Naive thymus-derived CD8-positive, alpha-beta T cell (primary cell): ENCODE data around the gene TNFAIP8L1. TPM values are rescaled to one million over a fixed set of nuclear protein-coding genes. Genes with fewer than 3 reads are reported as not detected.
A peak's percentile ranks its signal among the peaks of the same experiment; 100 is the strongest.
"Not testable (repeated sequence)": the region's sequence is repeated elsewhere in the genome, so short reads cannot be mapped to it uniquely, and the experiment has no call there.

Experiments
- ATAC-seq, 2 donors: fragments of 150-1000 bp; cut with Tn5 transposase in 1 of 2; sonication (Bioruptor Pico), chemical (Tn5 transposase) in 1 of 2; 1 replicate in 1 of 2; 2 replicates in 1 of 2; pipeline ENCODE4 v1.10.0; 2021; ENCODE audit warnings: mild to moderate bottlenecking in 2 of 2, moderate library complexity in 2 of 2
- POLR2A ChIA-PET: fragments of 350-600 bp; sonication (Branson Sonifier 250); formaldehyde crosslinking; loops from one replicate; lab custom pipeline; 2021; ENCODE audit warnings: antibody characterized with exemption; lab: Charles Lee
- DNase-seq, 10 donors: peaks; one replicate each; pipeline versions ENCODE4 v3.0.0 to v3.0.0-alpha.2; 2020 to 2022
- H3K27ac Mint-ChIP-seq, 10 donors: one replicate each; pipeline ENCODE4 v1.8.0; 2020 to 2022; ENCODE audit warnings: mild to moderate bottlenecking in 10 of 10, mixed read lengths in 10 of 10, moderate library complexity in 4 of 10, inconsistent platforms in 1 of 10
- H3K27me3 Mint-ChIP-seq, 5 donors: one replicate each; pipeline ENCODE4 v1.8.0; 2021 to 2022; ENCODE audit warnings: mixed read lengths in 5 of 5
- H3K36me3 Mint-ChIP-seq, 3 donors: one replicate each; pipeline ENCODE4 v1.8.0; 2020 to 2022; ENCODE audit warnings: mixed read lengths in 3 of 3, mild to moderate bottlenecking in 2 of 3, inconsistent platforms in 1 of 3
- H3K4me1 Mint-ChIP-seq, 4 donors: one replicate each; pipeline ENCODE4 v1.8.0; 2021 to 2022; ENCODE audit warnings: mixed read lengths in 4 of 4
- H3K4me3 Mint-ChIP-seq, 10 donors: one replicate each; pipeline ENCODE4 v1.8.0; 2020 to 2022; ENCODE audit warnings: mild to moderate bottlenecking in 10 of 10, mixed read lengths in 10 of 10, moderate library complexity in 6 of 10, inconsistent platforms in 1 of 10
- H3K9me3 Mint-ChIP-seq, 9 donors: one replicate each; pipeline ENCODE4 v1.8.0; 2020 to 2022; ENCODE audit warnings: mixed read lengths in 9 of 9, mild to moderate bottlenecking in 3 of 9, inconsistent platforms in 1 of 9, moderate library complexity in 1 of 9
- polyA plus RNA-seq, 3 donors: library from polyadenylated mRNA; unstranded; fragments of 300-500 nt; fragmentation: Illumina TruSeq; gene quantifications; one replicate each; pipeline ENCODE4 v1.2.3, GENCODE V29; 2021
- total RNA-seq, 8 experiments: library from RNA in 2 of 8; stranded (reverse) in 2 of 8; gene quantifications; one replicate each; pipeline ENCODE4 v1.2.3 and lab custom pipeline; 2021 to 2026

TNFAIP8L1 gene
- total and polyA plus RNA-seq, 5 experiments from 2014 or later, result 5.6 to 20.7 (median 16.5) TPM

- Mint-ChIP-seq H3K4me1 (peaks cover 3 to 17% (median 14%) of the 10 kb centered on the region in 4 donors), H3K27ac (peak overlapping the region in 1 of 10 donors; percentile 18), H3K9me3 (no peaks in the 10 kb centered on the region), H3K4me3 (no peak overlapping the region), H3K27me3 (no peaks in the 10 kb centered on the region), H3K36me3 (peaks cover 0 to 20% (median 7%) of the 10 kb centered on the region in 3 donors)
- no peak for ATAC-seq
- POLR2A ChIA-PET, result no interaction called here
- no peak for DNase-seq
Measured at GRCh38 chr19:4673216-4673615, 33.9 kb downstream of the TNFAIP8L1 start.

GRCh38 chr19:4673726-4674125 lies 34.4 kb downstream of the TNFAIP8L1 start:
- Mint-ChIP-seq H3K4me3 (no peak overlapping the region), H3K36me3 (peaks cover 0 to 15% (median 4%) of the 10 kb centered on the region in 3 donors), H3K27me3 (no peaks in the 10 kb centered on the region), H3K4me1 (peaks cover 3 to 13% (median 10%) of the 10 kb centered on the region in 4 donors), H3K9me3 (no peaks in the 10 kb centered on the region), H3K27ac (peak overlapping the region in 1 of 10 donors; percentile 24)
- ATAC-seq (no peak), DNase-seq (no peak)
- POLR2A ChIA-PET, result no interaction called here

- Mint-ChIP-seq H3K4me3 (no peak overlapping the region), H3K9me3 (no peaks in the 10 kb centered on the region), H3K27me3 (no peaks in the 10 kb centered on the region), H3K4me1 (peaks cover 0 to 3% (median 2%) of the 10 kb centered on the region in 4 donors), H3K36me3 (peaks cover 0 to 17% (median 4%) of the 10 kb centered on the region in 3 donors), H3K27ac (no peak overlapping the region)
- ATAC-seq, result no peak
- DNase-seq, result no peak
- POLR2A ChIA-PET, result interaction anchor here (0.6 to 0.7 kb wide), 3 partner anchors 31 to 920 kb away, joined by 3 read pairs; no protein-coding TSS in a partner anchor
Measured at GRCh38 chr19:4675346-4675745, 36.0 kb downstream of the TNFAIP8L1 start.

- peaks cover 0 to 19% (median 4%) of the 10 kb centered on the region in 3 donors for H3K36me3 Mint-ChIP-seq
- no peaks in the 10 kb centered on the region for H3K9me3 Mint-ChIP-seq
- H3K27ac Mint-ChIP-seq, result peak overlapping the region in 3 of 10 donors; percentile 24 to 73 (median 44)
- peak in 3 of 10 donors; percentile 9 to 17 (median 14) for DNase-seq
- peak in 1 of 2 donors; percentile 54 for ATAC-seq
- no peaks in the 10 kb centered on the region for H3K27me3 Mint-ChIP-seq
- H3K4me3 Mint-ChIP-seq, result no peak overlapping the region
- H3K4me1 Mint-ChIP-seq, result peaks cover 0 to 1% (median 0%) of the 10 kb centered on the region in 4 donors
- POLR2A ChIA-PET, result interaction anchor here (0.6 to 0.7 kb wide), 2 partner anchors 164 to 459 kb away, joined by 3 to 4 read pairs; no protein-coding TSS in a partner anchor
Measured at GRCh38 chr19:4676955-4677731, 37.8 kb downstream of the TNFAIP8L1 start.

- no peak overlapping the region for H3K4me3 Mint-ChIP-seq
- ATAC-seq (peak; percentile 44 to 64), DNase-seq (peak in 4 of 10 donors; percentile 11 to 13 (median 12))
- H3K9me3 Mint-ChIP-seq, result no peaks in the 10 kb centered on the region
- peaks cover 0 to 28% (median 4%) of the 10 kb centered on the region in 3 donors for H3K36me3 Mint-ChIP-seq
- H3K27me3 Mint-ChIP-seq, result no peaks in the 10 kb centered on the region
- peaks cover 0 to 1% (median 0%) of the 10 kb centered on the region in 4 donors for H3K4me1 Mint-ChIP-seq
- peak overlapping the region in 1 of 10 donors; percentile 44 for H3K27ac Mint-ChIP-seq
- POLR2A ChIA-PET, result no interaction called here
Measured at GRCh38 chr19:4678881-4679790, 39.8 kb downstream of the TNFAIP8L1 start.

- H3K27me3 Mint-ChIP-seq, ATAC-seq, H3K4me3 Mint-ChIP-seq, DNase-seq, H3K4me1 Mint-ChIP-seq, H3K9me3 Mint-ChIP-seq: not testable (repeated sequence)
- Mint-ChIP-seq H3K27ac (peak overlapping the region in 1 of 10 donors; percentile 77), H3K36me3 (peaks cover 0 to 27% (median 4%) of the 10 kb centered on the region in 3 donors)
- POLR2A ChIA-PET, result interaction anchor here (0.6 kb wide), 1 partner anchor 125 kb away, joined by 3 read pairs; no protein-coding TSS in a partner anchor
Measured at GRCh38 chr19:4680021-4680420, 40.7 kb downstream of the TNFAIP8L1 start.

GRCh38 chr19:4682417-4683200 lies 43.3 kb downstream of the TNFAIP8L1 start:
- no peaks in the 10 kb centered on the region for H3K4me1 Mint-ChIP-seq
- no peak for ATAC-seq
- no peaks in the 10 kb centered on the region for H3K9me3 Mint-ChIP-seq
- peaks cover 0 to 38% (median 0%) of the 10 kb centered on the region in 3 donors for H3K36me3 Mint-ChIP-seq
- no peak overlapping the region for H3K4me3 Mint-ChIP-seq
- H3K27me3 Mint-ChIP-seq, result no peaks in the 10 kb centered on the region
- no peak overlapping the region for H3K27ac Mint-ChIP-seq
- no peak for DNase-seq
- POLR2A ChIA-PET, result no interaction called here

- POLR2A ChIA-PET, result no interaction called here
- no peaks in the 10 kb centered on the region for H3K27me3 Mint-ChIP-seq
- H3K4me1 Mint-ChIP-seq, result no peaks in the 10 kb centered on the region
- H3K9me3 Mint-ChIP-seq, result no peaks in the 10 kb centered on the region
- DNase-seq, result no peak
- H3K4me3 Mint-ChIP-seq, result no peak overlapping the region
- H3K27ac Mint-ChIP-seq, result no peak overlapping the region
- ATAC-seq, result no peak
- H3K36me3 Mint-ChIP-seq, result peaks cover 0 to 34% (median 2%) of the 10 kb centered on the region in 3 donors
Measured at GRCh38 chr19:4684312-4685095, 45.2 kb downstream of the TNFAIP8L1 start.

- POLR2A ChIA-PET, result no interaction called here
- no peak for ATAC-seq
- no peaks in the 10 kb centered on the region for H3K4me1 Mint-ChIP-seq
- peak overlapping the region in 1 of 10 donors; percentile 4 for H3K27ac Mint-ChIP-seq
- H3K27me3 Mint-ChIP-seq, result no peaks in the 10 kb centered on the region
- H3K9me3 Mint-ChIP-seq, result no peaks in the 10 kb centered on the region
- DNase-seq, result no peak
- no peak overlapping the region for H3K4me3 Mint-ChIP-seq
- H3K36me3 Mint-ChIP-seq, result peaks cover 0 to 43% (median 6%) of the 10 kb centered on the region in 3 donors
Measured at GRCh38 chr19:4686700-4687099, 47.4 kb downstream of the TNFAIP8L1 start.

GRCh38 chr19:4687396-4687795 lies 48.1 kb downstream of the TNFAIP8L1 start:
- ATAC-seq (no peak), DNase-seq (no peak)
- Mint-ChIP-seq H3K9me3 (no peaks in the 10 kb centered on the region), H3K36me3 (peaks cover 0 to 48% (median 6%) of the 10 kb centered on the region in 3 donors), H3K27ac (no peak overlapping the region), H3K4me1 (peaks cover 0 to 2% (median 0%) of the 10 kb centered on the region in 4 donors), H3K27me3 (no peaks in the 10 kb centered on the region), H3K4me3 (no peak overlapping the region)
- POLR2A ChIA-PET, result no interaction called here

- Mint-ChIP-seq H3K4me1 (peaks cover 0 to 2% (median 0%) of the 10 kb centered on the region in 4 donors), H3K27me3 (no peaks in the 10 kb centered on the region), H3K36me3 (peaks cover 0 to 51% (median 6%) of the 10 kb centered on the region in 3 donors), H3K4me3 (no peak overlapping the region), H3K27ac (no peak overlapping the region), H3K9me3 (no peaks in the 10 kb centered on the region)
- POLR2A ChIA-PET, result no interaction called here
- no peak for ATAC-seq
- no peak for DNase-seq
Measured at GRCh38 chr19:4688587-4688986, 49.3 kb downstream of the TNFAIP8L1 start.
